ENCODE results near the gene ABLIM2.

- TF ChIP-seq EZH2phosphoT487 (IDR thresholded peaks at IDR 0.05; ENCODE audit: borderline replicate concordance), result no peak
- TF ChIP-seq, protein P1, sequence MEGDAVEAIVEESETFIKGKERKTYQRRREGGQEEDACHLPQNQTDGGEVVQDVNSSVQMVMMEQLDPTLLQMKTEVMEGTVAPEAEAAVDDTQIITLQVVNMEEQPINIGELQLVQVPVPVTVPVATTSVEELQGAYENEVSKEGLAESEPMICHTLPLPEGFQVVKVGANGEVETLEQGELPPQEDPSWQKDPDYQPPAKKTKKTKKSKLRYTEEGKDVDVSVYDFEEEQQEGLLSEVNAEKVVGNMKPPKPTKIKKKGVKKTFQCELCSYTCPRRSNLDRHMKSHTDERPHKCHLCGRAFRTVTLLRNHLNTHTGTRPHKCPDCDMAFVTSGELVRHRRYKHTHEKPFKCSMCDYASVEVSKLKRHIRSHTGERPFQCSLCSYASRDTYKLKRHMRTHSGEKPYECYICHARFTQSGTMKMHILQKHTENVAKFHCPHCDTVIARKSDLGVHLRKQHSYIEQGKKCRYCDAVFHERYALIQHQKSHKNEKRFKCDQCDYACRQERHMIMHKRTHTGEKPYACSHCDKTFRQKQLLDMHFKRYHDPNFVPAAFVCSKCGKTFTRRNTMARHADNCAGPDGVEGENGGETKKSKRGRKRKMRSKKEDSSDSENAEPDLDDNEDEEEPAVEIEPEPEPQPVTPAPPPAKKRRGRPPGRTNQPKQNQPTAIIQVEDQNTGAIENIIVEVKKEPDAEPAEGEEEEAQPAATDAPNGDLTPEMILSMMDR (IDR thresholded peaks at IDR 0.05 in 2 of 3, conservative IDR thresholded peaks at IDR 0.05 in 1 of 3; ENCODE audit: borderline replicate concordance in 1 of 3, insufficient read depth in 1 of 3, low read depth in 2 of 3, low read length in 2 of 3), result no peak
- no peak for TF ChIP-seq EZH2 (IDR thresholded peaks at IDR 0.05)
- TF ChIP-seq JUND (IDR thresholded peaks at IDR 0.05), result no peak
- no peak for TF ChIP-seq POLR2AphosphoS5 (IDR thresholded peaks at IDR 0.05; ENCODE audit: low read depth, low read length)
These were observed 106.4 kb downstream of the ABLIM2 start for GRCh38 chr4:8052160-8052691.
